Stimulated activated naive B cell treated with anti-CD40 and anti-IgM and Interleukin-4, amounts not matched to agents 10 μg/mL and 1 μg/mL and 100 μg/mL, for 72 hours (primary cell): ENCODE results near the gene RAB11B.
"Not testable (repeated sequence)": the region's sequence is repeated elsewhere in the genome, so short reads cannot be mapped to it uniquely, and the experiment has no call there.

Source experiments
- ATAC-seq, 2 donors: fragments of 150-1000 bp; cut with Tn5 transposase; replicated peaks; 2 replicates each; pipeline ENCODE4 v1.10.0; 2021; ENCODE audit warnings: moderate library complexity in 1 of 2
- DNase-seq: peaks from one replicate; pipeline ENCODE4 v3.0.0; 2021
- H3K27ac Mint-ChIP-seq: one replicate; pipeline ENCODE4 v1.8.0; 2022; ENCODE audit warnings: mild to moderate bottlenecking, mixed read lengths
- H3K27me3 Mint-ChIP-seq, 2 donors: one replicate each; pipeline ENCODE4 v1.8.0; 2022; ENCODE audit warnings: mixed read lengths in 2 of 2
- H3K36me3 Mint-ChIP-seq, 2 donors: one replicate each; pipeline ENCODE4 v1.8.0; 2022; ENCODE audit warnings: mixed read lengths in 2 of 2, mild to moderate bottlenecking in 1 of 2
- H3K4me1 Mint-ChIP-seq, 2 donors: one replicate each; pipeline ENCODE4 v1.8.0; 2022; ENCODE audit warnings: mixed read lengths in 2 of 2, mild to moderate bottlenecking in 1 of 2
- H3K4me3 Mint-ChIP-seq, 2 donors: one replicate each; pipeline ENCODE4 v1.8.0; 2022; ENCODE audit warnings: mild to moderate bottlenecking in 2 of 2, mixed read lengths in 2 of 2, moderate library complexity in 1 of 2
- H3K9me3 Mint-ChIP-seq, 2 donors: one replicate each; pipeline ENCODE4 v1.8.0; 2022; ENCODE audit warnings: mixed read lengths in 2 of 2, mild to moderate bottlenecking in 1 of 2

The RAB11B gene

DNA sequence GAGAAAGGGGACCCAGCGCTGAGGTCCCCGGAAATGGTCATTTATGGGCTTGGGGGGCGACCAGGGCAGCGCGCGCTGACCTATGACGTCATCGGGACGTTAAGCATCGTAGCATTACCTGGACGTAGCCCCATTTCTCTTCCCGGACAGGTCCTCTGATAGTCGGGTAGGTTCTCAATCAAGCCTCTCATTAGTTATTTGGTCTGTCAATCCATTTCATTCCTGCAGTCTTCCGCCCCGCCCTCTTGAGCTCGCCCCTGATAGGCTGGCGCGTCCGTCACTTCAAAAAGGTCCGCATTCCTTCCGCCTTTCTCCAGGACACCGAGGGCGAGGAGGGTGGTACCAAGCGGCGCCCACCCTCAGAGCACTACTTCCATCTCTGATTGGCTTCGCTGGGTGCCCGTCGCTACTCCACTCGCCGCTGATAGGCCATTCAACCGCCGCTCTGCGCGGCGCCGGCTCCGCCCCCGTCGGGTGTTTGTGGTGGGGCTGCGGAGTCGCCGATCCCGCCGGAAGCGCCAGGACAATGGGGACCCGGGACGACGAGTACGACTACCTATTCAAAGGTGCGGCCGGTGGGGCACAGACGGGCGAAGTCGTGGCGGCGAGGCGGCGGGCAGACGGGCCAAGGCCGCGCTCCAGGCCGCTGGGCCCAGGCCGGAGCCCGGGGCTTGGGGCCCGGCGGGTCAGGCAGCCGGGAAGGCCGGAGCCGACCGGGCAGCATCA is at the start of gene RAB11B:
RAB11B (plus strand) TSS at position 470 of the 726 bp plus-strand sequence; CDS start at position 527, 57 bp downstream.
- H3K4me3 Mint-ChIP-seq = peak within 1 kb of the TSS; percentile 90 to 94
- ATAC-seq (peak; percentile 92), DNase-seq (peak; percentile 100)
- H3K4me1 Mint-ChIP-seq = peaks cover 20 to 46% of the 10 kb centered on the region in 2 donors
- H3K27ac Mint-ChIP-seq = peak within 1 kb of the TSS; percentile 99
- H3K36me3 Mint-ChIP-seq = peaks cover 0 to 15% of the 10 kb centered on the region in 2 donors
- H3K9me3 Mint-ChIP-seq = no peaks in the 10 kb centered on the region
- H3K27me3 Mint-ChIP-seq = no peaks in the 10 kb centered on the region

- H3K4me3 Mint-ChIP-seq, ATAC-seq, H3K9me3 Mint-ChIP-seq, DNase-seq, H3K36me3 Mint-ChIP-seq, H3K27ac Mint-ChIP-seq: not testable (repeated sequence)
- peaks cover 13 to 28% of the 10 kb centered on the region in 2 donors for H3K4me1 Mint-ChIP-seq
- H3K27me3 Mint-ChIP-seq = peaks cover 34 to 71% of the 10 kb centered on the region in 2 donors
Observed at GRCh38 chr19:8341504-8341903, 48.7 kb upstream of the RAB11B start.

DNA sequence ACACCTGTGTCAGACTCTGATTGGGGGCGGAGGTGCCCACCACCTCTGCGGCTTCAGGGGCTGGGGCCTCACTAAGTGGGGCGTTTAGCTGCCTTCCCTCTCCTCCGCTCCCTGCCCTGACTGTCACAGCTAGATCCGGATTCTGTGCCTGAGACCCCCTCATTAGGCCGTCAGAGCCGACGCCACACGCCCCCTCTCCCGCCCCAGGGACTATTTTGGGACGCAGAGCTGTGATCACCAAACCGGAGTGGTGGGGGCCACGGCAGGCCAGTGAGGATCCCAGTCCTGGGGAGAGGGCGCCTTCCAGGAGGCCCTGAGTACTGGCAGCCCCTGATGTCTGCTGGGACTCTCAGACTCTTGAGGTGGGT is 47.9 kb upstream of the RAB11B start:
- Mint-ChIP-seq H3K27me3 (peaks cover 30 to 66% of the 10 kb centered on the region in 2 donors), H3K27ac (no peak overlapping the region), H3K36me3 (no peaks in the 10 kb centered on the region), H3K4me3 (no peak overlapping the region), H3K4me1 (peaks cover 10 to 24% of the 10 kb centered on the region in 2 donors), H3K9me3 (no peaks in the 10 kb centered on the region)
- DNase-seq (no peak), ATAC-seq (no peak)

DNA sequence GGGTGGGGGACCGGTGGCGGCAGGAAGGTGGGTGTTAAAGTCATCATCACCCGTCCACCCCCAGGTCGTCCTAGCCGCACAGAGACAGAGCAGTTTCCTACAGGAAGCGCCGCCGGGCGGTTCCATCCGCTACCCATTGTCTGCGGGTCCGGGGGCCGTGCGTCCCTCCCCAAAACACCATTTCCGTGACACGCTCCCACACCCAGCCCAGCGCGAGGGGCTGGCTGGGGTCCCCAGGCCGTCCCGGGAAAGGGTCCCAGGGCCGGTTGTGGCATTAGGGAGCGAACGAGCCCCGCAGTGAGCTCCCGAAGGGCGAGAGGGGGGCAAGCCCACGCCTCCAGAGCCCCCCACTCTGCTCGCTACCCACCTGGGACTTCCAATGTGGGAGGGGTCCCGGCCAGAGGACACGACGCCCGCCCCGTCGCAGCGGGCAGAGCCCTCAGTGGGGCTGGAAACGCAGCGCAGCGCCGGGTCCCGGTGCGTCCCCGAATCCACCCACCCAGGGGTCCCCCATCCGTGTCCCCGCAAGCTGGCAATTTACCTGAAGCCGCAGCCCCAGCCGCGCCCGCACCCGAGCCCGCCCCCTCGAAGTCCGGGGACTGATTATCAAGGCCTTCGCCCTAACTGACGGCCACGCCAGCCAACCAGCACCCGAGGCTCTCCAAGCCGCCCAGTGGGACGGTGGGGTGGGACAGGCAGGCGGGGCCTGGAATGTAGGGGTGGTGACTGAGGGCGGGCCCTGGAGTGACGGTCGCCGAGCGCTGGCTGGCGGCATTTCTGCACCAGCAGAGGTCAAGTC is 47.3 kb upstream of the RAB11B start, which contains the start of gene KANK3:
KANK3 (minus strand) TSS at position 579 of the 799 bp plus-strand sequence. CDS start 5,434 bp downstream, outside the sequence.
- ATAC-seq (peak; percentile 100), DNase-seq (peak; percentile 88)
- peaks cover 25 to 61% of the 10 kb centered on the region in 2 donors for H3K27me3 Mint-ChIP-seq
- no peaks in the 10 kb centered on the region for H3K9me3 Mint-ChIP-seq
- peak within 1 kb of the TSS; percentile 31 for H3K27ac Mint-ChIP-seq
- no peaks in the 10 kb centered on the region for H3K36me3 Mint-ChIP-seq
- H3K4me1 Mint-ChIP-seq = peaks cover 10 to 24% of the 10 kb centered on the region in 2 donors
- H3K4me3 Mint-ChIP-seq = peak within 1 kb of the TSS; percentile 77 to 84

- H3K4me3 Mint-ChIP-seq = peak overlapping the region; percentile 77 to 84
- no peaks in the 10 kb centered on the region for H3K36me3 Mint-ChIP-seq
- DNase-seq = no peak
- no peaks in the 10 kb centered on the region for H3K9me3 Mint-ChIP-seq
- no peak for ATAC-seq
- H3K27me3 Mint-ChIP-seq = peaks cover 20 to 55% of the 10 kb centered on the region in 2 donors
- peaks cover 10 to 24% of the 10 kb centered on the region in 2 donors for H3K4me1 Mint-ChIP-seq
- peak overlapping the region; percentile 31 for H3K27ac Mint-ChIP-seq
Observed at GRCh38 chr19:8343483-8343844, 46.7 kb upstream of the RAB11B start.

GRCh38 chr19:8349629-8350372 is 40.4 kb upstream of the RAB11B start:
- peaks cover 25 to 36% of the 10 kb centered on the region in 2 donors for H3K27me3 Mint-ChIP-seq
- H3K36me3 Mint-ChIP-seq, ATAC-seq, H3K4me3 Mint-ChIP-seq, H3K27ac Mint-ChIP-seq, H3K4me1 Mint-ChIP-seq, H3K9me3 Mint-ChIP-seq, DNase-seq: not testable (repeated sequence)

GRCh38 chr19:8352134-8352827 is 37.9 kb upstream of the RAB11B start:
- Mint-ChIP-seq H3K27ac (no peak overlapping the region), H3K36me3 (no peaks in the 10 kb centered on the region), H3K4me3 (no peak overlapping the region), H3K4me1 (peaks cover 5 to 6% of the 10 kb centered on the region in 2 donors), H3K9me3 (peaks cover 0 to 4% of the 10 kb centered on the region in 2 donors), H3K27me3 (peaks cover 21 to 40% of the 10 kb centered on the region in 2 donors)
- no peak for ATAC-seq
- no peak for DNase-seq

GRCh38 chr19:8352845-8353244 is 37.3 kb upstream of the RAB11B start:
- not testable (repeated sequence) for H3K27ac Mint-ChIP-seq, H3K36me3 Mint-ChIP-seq, DNase-seq, ATAC-seq, H3K4me1 Mint-ChIP-seq, H3K4me3 Mint-ChIP-seq, H3K9me3 Mint-ChIP-seq
- peaks cover 21 to 40% of the 10 kb centered on the region in 2 donors for H3K27me3 Mint-ChIP-seq

- peaks cover 0 to 4% of the 10 kb centered on the region in 2 donors for H3K9me3 Mint-ChIP-seq
- peaks cover 5 to 6% of the 10 kb centered on the region in 2 donors for H3K4me1 Mint-ChIP-seq
- H3K27me3 Mint-ChIP-seq = peaks cover 18 to 35% of the 10 kb centered on the region in 2 donors
- H3K4me3 Mint-ChIP-seq = no peak overlapping the region
- no peaks in the 10 kb centered on the region for H3K36me3 Mint-ChIP-seq
- ATAC-seq = peak; percentile 33 to 52
- DNase-seq = no peak
- H3K27ac Mint-ChIP-seq = no peak overlapping the region
Observed at GRCh38 chr19:8355631-8356402, 34.3 kb upstream of the RAB11B start.

DNA sequence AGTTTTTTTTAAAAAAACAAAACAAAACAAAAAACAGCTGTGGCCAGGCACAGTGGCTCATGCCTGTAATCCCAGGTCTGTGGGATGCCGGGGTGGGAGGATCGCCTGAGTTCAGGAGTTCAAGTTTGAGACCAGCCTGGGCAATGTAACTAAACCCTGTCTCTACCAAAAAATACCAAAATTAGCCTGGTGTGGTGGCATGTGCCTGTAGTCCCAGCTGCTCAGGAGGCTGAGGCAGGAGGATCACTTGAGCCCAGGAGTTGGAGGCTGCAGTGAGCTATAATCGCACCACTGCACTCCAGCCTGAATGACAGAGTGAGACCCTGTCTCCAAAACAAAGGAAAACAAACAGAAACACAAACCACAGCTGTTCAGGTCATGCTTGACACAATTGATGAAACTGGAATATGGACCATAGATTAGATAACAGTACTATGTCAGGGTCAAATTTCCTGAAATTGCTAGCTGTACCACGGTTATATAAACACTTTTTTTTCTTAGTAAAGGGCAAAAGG is 33.1 kb upstream of the RAB11B start:
- no peak overlapping the region for H3K4me3 Mint-ChIP-seq
- peaks cover 12 to 29% of the 10 kb centered on the region in 2 donors for H3K27me3 Mint-ChIP-seq
- H3K36me3 Mint-ChIP-seq = no peaks in the 10 kb centered on the region
- H3K4me1 Mint-ChIP-seq = peaks cover 3 to 6% of the 10 kb centered on the region in 2 donors
- ATAC-seq (no peak), DNase-seq (no peak)
- H3K27ac Mint-ChIP-seq = no peak overlapping the region
- peaks cover 0 to 4% of the 10 kb centered on the region in 2 donors for H3K9me3 Mint-ChIP-seq

GRCh38 chr19:8358948-8359347 is 31.2 kb upstream of the RAB11B start:
- ATAC-seq = no peak
- peaks cover 0 to 4% of the 10 kb centered on the region in 2 donors for H3K9me3 Mint-ChIP-seq
- no peak overlapping the region for H3K4me3 Mint-ChIP-seq
- no peak overlapping the region for H3K27ac Mint-ChIP-seq
- no peaks in the 10 kb centered on the region for H3K36me3 Mint-ChIP-seq
- H3K4me1 Mint-ChIP-seq = peaks cover 5 to 12% of the 10 kb centered on the region in 2 donors
- H3K27me3 Mint-ChIP-seq = peaks cover 15 to 38% of the 10 kb centered on the region in 2 donors
- DNase-seq = no peak

DNA sequence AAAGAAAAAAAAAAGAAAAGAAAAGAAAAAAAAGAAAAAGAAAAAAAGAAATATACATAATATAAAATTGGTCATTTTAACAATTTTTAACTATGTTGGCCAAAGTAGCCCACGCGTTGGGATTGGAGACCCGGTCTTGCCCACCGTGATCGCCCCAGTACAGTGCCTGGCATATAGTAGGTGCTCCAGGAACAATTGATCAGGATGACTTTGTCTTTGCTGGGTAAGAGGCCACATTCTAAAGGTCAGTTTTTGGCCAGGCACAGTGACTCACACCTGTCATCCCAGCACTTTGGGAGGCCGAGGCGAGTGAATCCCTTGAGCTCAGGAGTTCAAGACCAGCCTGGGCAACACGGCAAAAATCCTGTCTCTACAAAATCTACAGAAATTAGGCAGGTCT is 30.0 kb upstream of the RAB11B start:
- no peak overlapping the region for H3K4me3 Mint-ChIP-seq

More for the DNA sequence above, 30.0 kb upstream of the RAB11B start:
- H3K36me3 Mint-ChIP-seq = no peaks in the 10 kb centered on the region
- peaks cover 0 to 4% of the 10 kb centered on the region in 2 donors for H3K9me3 Mint-ChIP-seq
- ATAC-seq (no peak), DNase-seq (no peak)
- H3K27me3 Mint-ChIP-seq = peaks cover 17 to 40% of the 10 kb centered on the region in 2 donors
- no peak overlapping the region for H3K27ac Mint-ChIP-seq
- H3K4me1 Mint-ChIP-seq = peaks cover 8 to 17% of the 10 kb centered on the region in 2 donors
